ENCODE data around the gene SYCE3.
A peak's percentile ranks its signal among the peaks of the same experiment; 100 is the strongest.

The SYCE3 gene

DNA sequence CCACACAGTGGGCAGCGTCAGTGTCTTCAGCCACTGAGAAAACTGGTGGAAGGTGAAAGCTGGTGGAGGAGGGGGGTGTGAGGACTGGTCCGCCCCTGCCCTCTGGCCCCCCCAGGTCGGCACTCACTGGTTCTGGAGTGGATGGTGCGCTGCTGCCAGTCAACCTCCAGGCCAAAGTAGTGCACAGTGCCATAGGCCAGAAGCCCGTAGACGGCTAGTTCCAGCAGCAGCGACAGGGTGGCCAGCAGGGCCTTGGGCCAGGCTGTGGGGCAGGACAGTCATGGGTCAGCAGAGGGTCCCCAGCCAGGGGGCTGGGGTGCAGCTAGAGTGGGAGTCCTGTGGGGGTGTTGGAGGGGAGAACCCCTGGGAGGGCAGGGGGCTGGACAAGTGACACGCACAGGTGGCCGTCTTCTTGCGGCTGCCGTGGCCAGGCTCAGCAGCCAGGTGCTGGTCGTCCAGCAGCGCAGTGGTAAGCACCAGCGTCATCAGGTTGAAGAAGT, 57.4 kb downstream of the SYCE3 start:
- H3K4me3 ChIP-seq (replicated peaks; ENCODE audit: low read depth, low read length), result no peak overlapping the region
- no peak for DNase-seq (ENCODE audit: extremely low read depth, insufficient read length)
- TF ChIP-seq, protein P1, sequence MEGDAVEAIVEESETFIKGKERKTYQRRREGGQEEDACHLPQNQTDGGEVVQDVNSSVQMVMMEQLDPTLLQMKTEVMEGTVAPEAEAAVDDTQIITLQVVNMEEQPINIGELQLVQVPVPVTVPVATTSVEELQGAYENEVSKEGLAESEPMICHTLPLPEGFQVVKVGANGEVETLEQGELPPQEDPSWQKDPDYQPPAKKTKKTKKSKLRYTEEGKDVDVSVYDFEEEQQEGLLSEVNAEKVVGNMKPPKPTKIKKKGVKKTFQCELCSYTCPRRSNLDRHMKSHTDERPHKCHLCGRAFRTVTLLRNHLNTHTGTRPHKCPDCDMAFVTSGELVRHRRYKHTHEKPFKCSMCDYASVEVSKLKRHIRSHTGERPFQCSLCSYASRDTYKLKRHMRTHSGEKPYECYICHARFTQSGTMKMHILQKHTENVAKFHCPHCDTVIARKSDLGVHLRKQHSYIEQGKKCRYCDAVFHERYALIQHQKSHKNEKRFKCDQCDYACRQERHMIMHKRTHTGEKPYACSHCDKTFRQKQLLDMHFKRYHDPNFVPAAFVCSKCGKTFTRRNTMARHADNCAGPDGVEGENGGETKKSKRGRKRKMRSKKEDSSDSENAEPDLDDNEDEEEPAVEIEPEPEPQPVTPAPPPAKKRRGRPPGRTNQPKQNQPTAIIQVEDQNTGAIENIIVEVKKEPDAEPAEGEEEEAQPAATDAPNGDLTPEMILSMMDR (IDR thresholded peaks at IDR 0.05; ENCODE audit: insufficient read depth, low read length, poor library complexity, severe bottlenecking), result no peak
- H3K27me3 ChIP-seq (replicated peaks; ENCODE audit: control insufficient read depth, insufficient read depth, low read length), result no peaks in the 10 kb centered on the region
- H3K36me3 ChIP-seq (ENCODE audit: control insufficient read depth, insufficient read depth, low read length), result peaks cover 20% of the 10 kb centered on the region

- DNase-seq (ENCODE audit: extremely low read depth, insufficient read length), result no peak
- H3K36me3 ChIP-seq (ENCODE audit: control insufficient read depth, insufficient read depth, low read length), result peaks cover 20% of the 10 kb centered on the region
- H3K4me3 ChIP-seq (replicated peaks; ENCODE audit: low read depth, low read length), result no peak overlapping the region
- TF ChIP-seq, protein P1 (IDR thresholded peaks at IDR 0.05; ENCODE audit: insufficient read depth, low read length, poor library complexity, severe bottlenecking), result no peak
- no peaks in the 10 kb centered on the region for H3K27me3 ChIP-seq (replicated peaks; ENCODE audit: control insufficient read depth, insufficient read depth, low read length)
These were observed 58.1 kb downstream of the SYCE3 start for GRCh38 chr22:50504369-50505211.

DNA sequence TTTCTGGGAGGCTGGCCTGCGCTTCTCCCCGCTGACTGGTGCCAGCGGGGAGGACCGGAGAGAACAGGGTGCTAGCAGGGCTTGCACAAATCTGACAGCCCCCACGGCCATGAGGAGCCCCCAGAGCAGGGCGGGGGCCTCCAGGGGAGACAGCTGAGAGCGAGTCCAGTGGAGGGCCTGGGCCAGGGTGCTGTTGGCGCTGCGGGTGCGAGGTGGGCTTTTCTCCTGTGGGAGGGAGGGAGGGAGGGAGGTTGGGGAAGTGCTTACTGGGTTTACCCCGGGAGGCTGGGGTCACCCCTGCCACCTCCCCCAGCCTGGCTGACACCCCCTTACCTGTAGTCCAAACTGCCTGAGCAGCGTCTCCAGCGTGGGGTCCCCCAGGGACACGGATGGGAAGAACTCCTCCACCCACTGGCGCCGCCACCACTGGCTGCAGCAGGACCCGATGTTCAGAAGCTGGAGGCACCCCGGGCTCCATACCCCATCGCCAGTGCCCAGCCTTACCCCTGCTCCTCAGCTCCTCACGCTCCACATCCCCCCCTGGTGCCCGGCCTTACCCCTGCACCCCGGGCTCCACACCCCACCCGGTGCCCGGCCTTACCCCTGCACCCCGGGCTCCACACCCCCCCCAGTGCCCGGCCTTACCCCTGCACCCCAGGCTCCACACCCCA, 59.1 kb downstream of the SYCE3 start:
- Histone ChIP-seq H3K4me3 (replicated peaks; ENCODE audit: low read depth, low read length) (no peak overlapping the region), H3K27me3 (replicated peaks; ENCODE audit: control insufficient read depth, insufficient read depth, low read length) (no peaks in the 10 kb centered on the region), H3K36me3 (ENCODE audit: control insufficient read depth, insufficient read depth, low read length) (peaks cover 20% of the 10 kb centered on the region)
- TF ChIP-seq, protein P1 (IDR thresholded peaks at IDR 0.05; ENCODE audit: insufficient read depth, low read length, poor library complexity, severe bottlenecking), result peak; percentile 17
- no peak for DNase-seq (ENCODE audit: extremely low read depth, insufficient read length)

- H3K4me3 ChIP-seq (replicated peaks; ENCODE audit: low read depth, low read length), result no peak overlapping the region
- DNase-seq (ENCODE audit: extremely low read depth, insufficient read length), result no peak
- TF ChIP-seq, protein P1 (IDR thresholded peaks at IDR 0.05; ENCODE audit: insufficient read depth, low read length, poor library complexity, severe bottlenecking), result no peak
- H3K27me3 ChIP-seq (replicated peaks; ENCODE audit: control insufficient read depth, insufficient read depth, low read length), result no peaks in the 10 kb centered on the region
- peaks cover 20% of the 10 kb centered on the region for H3K36me3 ChIP-seq (ENCODE audit: control insufficient read depth, insufficient read depth, low read length)
These were observed 59.9 kb downstream of the SYCE3 start for GRCh38 chr22:50502628-50503474.

- no peaks in the 10 kb centered on the region for H3K27me3 ChIP-seq (replicated peaks; ENCODE audit: control insufficient read depth, insufficient read depth, low read length)
- H3K4me3 ChIP-seq (replicated peaks; ENCODE audit: low read depth, low read length), result no peak overlapping the region
- DNase-seq (ENCODE audit: extremely low read depth, insufficient read length), result no peak
- peaks cover 20% of the 10 kb centered on the region for H3K36me3 ChIP-seq (ENCODE audit: control insufficient read depth, insufficient read depth, low read length)
- TF ChIP-seq, protein P1 (IDR thresholded peaks at IDR 0.05; ENCODE audit: insufficient read depth, low read length, poor library complexity, severe bottlenecking), result no peak
These were observed 60.6 kb downstream of the SYCE3 start for GRCh38 chr22:50502096-50502495.

Measured in GM06990 (cell line).